Fibroblast of lung (primary cell): ENCODE measurements around the gene NT5C.

Experiments used
- CTCF ChIP-seq, 2 donors: IDR thresholded peaks in 1 of 2; conservative IDR thresholded peaks in 1 of 2; 1 replicate in 1 of 2; 2 replicates in 1 of 2; pipeline ENCODE4 v1.5.1; 2011 to 2012; ENCODE audit warnings: low read length in 2 of 2, control low read depth in 1 of 2, inconsistent platforms in 1 of 2, low read depth in 1 of 2, mild to moderate bottlenecking in 1 of 2
- EZH2 ChIP-seq: IDR thresholded peaks from 2 replicates; pipeline ENCODE4 v1.5.1; 2012; ENCODE audit warnings: low read length, control low read depth, mild to moderate bottlenecking; ENCODE audit errors: missing control alignments

GRCh38 chr17:75178453-75178852 lies 46.9 kb upstream of the NT5C start:
- TF ChIP-seq CTCF (conservative IDR thresholded peaks at IDR 0.05 in 1 of 2, IDR thresholded peaks at IDR 0.05 in 1 of 2; ENCODE audit: low read depth in 1 of 2, low read length in 2 of 2) (no peak), EZH2 (no peak)
